Measurements from ENCODE around the gene UIMC1.
"Not testable (repeated sequence)": the region's sequence is repeated elsewhere in the genome, so short reads cannot be mapped to it uniquely, and the experiment has no call there.

UIMC1 gene

GRCh38 chr5:177006265-177006972 lies at the start of gene UIMC1:
Gene UIMC1 (minus strand): TSS chr5:177006779. CDS start chr5:176982615, 24,164 bp downstream.
- peak; percentile 98 for DNase-seq

- no peak for DNase-seq
Measured at GRCh38 chr5:177049285-177049684, 42.7 kb upstream of the UIMC1 start.

- not testable (repeated sequence) for DNase-seq
Measured at GRCh38 chr5:177048531-177048930, 42.0 kb upstream of the UIMC1 start.

- no peak for DNase-seq
Measured at GRCh38 chr5:177045631-177046030, 39.1 kb upstream of the UIMC1 start.

- DNase-seq: no peak
Measured at GRCh38 chr5:177044641-177045040, 38.1 kb upstream of the UIMC1 start.

- no peak for DNase-seq
Measured at GRCh38 chr5:177043958-177044357, 37.4 kb upstream of the UIMC1 start.

GRCh38 chr5:177043114-177043513 lies 36.5 kb upstream of the UIMC1 start:
- no peak for DNase-seq

- no peak for DNase-seq
Measured at GRCh38 chr5:177041936-177042335, 35.4 kb upstream of the UIMC1 start.

- no peak for DNase-seq
Measured at GRCh38 chr5:177040814-177041420, 34.3 kb upstream of the UIMC1 start.

- DNase-seq: no peak
Measured at GRCh38 chr5:177036921-177037320, 30.3 kb upstream of the UIMC1 start.

- DNase-seq: no peak
Measured at GRCh38 chr5:177036443-177036842, 29.9 kb upstream of the UIMC1 start.

- peak; percentile 30 for DNase-seq
Measured at GRCh38 chr5:177035976-177036375, 29.4 kb upstream of the UIMC1 start.

GRCh38 chr5:177029498-177029897 lies 22.9 kb upstream of the UIMC1 start:
- no peak for DNase-seq

- DNase-seq: no peak
Measured at GRCh38 chr5:177027665-177028064, 21.1 kb upstream of the UIMC1 start.

GRCh38 chr5:177025101-177025601 lies 18.6 kb upstream of the UIMC1 start:
- no peak for DNase-seq

GRCh38 chr5:177024559-177024958 lies 18.0 kb upstream of the UIMC1 start:
- no peak for DNase-seq

GRCh38 chr5:177023303-177023664 lies 16.7 kb upstream of the UIMC1 start:
- no peak for DNase-seq

- peak; percentile 97 for DNase-seq
Measured at GRCh38 chr5:177022386-177023302, 16.1 kb upstream of the UIMC1 start, which contains the start of gene ZNF346. Gene ZNF346 (plus strand): TSS chr5:177022696. CDS start chr5:177022739, 43 bp downstream.

GRCh38 chr5:177020033-177020432 lies 13.5 kb upstream of the UIMC1 start:
- no peak for DNase-seq

- no peak for DNase-seq
Measured at GRCh38 chr5:177018341-177018740, 11.8 kb upstream of the UIMC1 start.

- no peak for DNase-seq
Measured at GRCh38 chr5:177015156-177015555, 8.6 kb upstream of the UIMC1 start.

GRCh38 chr5:177010153-177010552 lies 3.6 kb upstream of the UIMC1 start:
- DNase-seq: no peak

GRCh38 chr5:177008716-177009115 lies 2.1 kb upstream of the UIMC1 start:
- no peak for DNase-seq

Measured in retina (tissue), 1 donor.